Stimulated activated CD4-positive, alpha-beta T cell treated with anti-CD3 and anti-CD28 coated beads, Interleukin-2, amount 100 ng/mL, for 4 hours (primary cell): ENCODE results near the gene SMCR8.
"Not testable (repeated sequence)": the region's sequence is repeated elsewhere in the genome, so short reads cannot be mapped to it uniquely, and the experiment has no call there.

ENCODE experiments used
- DNase-seq: peaks from one replicate; pipeline ENCODE4 v3.0.0-alpha.2; 2020; ENCODE audit warnings: low read depth

Gene SMCR8

GRCh38 chr17:18361837-18362697 lies 47.0 kb downstream of the SMCR8 start:
- DNase-seq: no peak

- DNase-seq: no peak
Measured at GRCh38 chr17:18362698-18363100, 47.6 kb downstream of the SMCR8 start.

GRCh38 chr17:18363101-18364049 lies 48.3 kb downstream of the SMCR8 start, which contains the start of gene SHMT1:
Gene SHMT1 (minus strand): TSS chr17:18363550. CDS start chr17:18355981, 7,569 bp downstream.
- DNase-seq: peak; percentile 81

GRCh38 chr17:18364166-18364565 lies 49.1 kb downstream of the SMCR8 start:
- no peak for DNase-seq

- no peak for DNase-seq
Measured at GRCh38 chr17:18368946-18369345, 53.9 kb downstream of the SMCR8 start.

- DNase-seq: no peak
Measured at GRCh38 chr17:18370761-18371160, 55.7 kb downstream of the SMCR8 start.

GRCh38 chr17:18371455-18371854 lies 56.4 kb downstream of the SMCR8 start:
- no peak for DNase-seq

GRCh38 chr17:18373181-18373580 lies 58.1 kb downstream of the SMCR8 start:
- DNase-seq: not testable (repeated sequence)

- no peak for DNase-seq
Measured at GRCh38 chr17:18374216-18374615, 59.1 kb downstream of the SMCR8 start.
